NCI-H187 treated with DMSO at 0.1 percent for 48 hours (cell line): ENCODE measurements around the gene APOD.

Experiments
- DNase-seq: peaks from one replicate; lab custom pipeline; 2025; lab: John Stamatoyannopoulos, UW

The APOD gene

GRCh38 chr3:195553268-195553667, 30.5 kb downstream of the APOD start:
- no peak for DNase-seq

GRCh38 chr3:195551381-195551978, 32.3 kb downstream of the APOD start:
- DNase-seq = no peak

- DNase-seq = no peak
These were observed 33.0 kb downstream of the APOD start for GRCh38 chr3:195550723-195551122.

GRCh38 chr3:195549931-195550519, 33.7 kb downstream of the APOD start:
- DNase-seq = no peak

- DNase-seq = no peak
These were observed 34.8 kb downstream of the APOD start for GRCh38 chr3:195548987-195549386.

GRCh38 chr3:195548501-195548900, 35.2 kb downstream of the APOD start:
- no peak for DNase-seq

- peak; percentile 32 for DNase-seq
These were observed 35.7 kb downstream of the APOD start for GRCh38 chr3:195548006-195548405.

GRCh38 chr3:195546130-195546560, 37.6 kb downstream of the APOD start:
- DNase-seq = no peak

- no peak for DNase-seq
These were observed 39.1 kb downstream of the APOD start for GRCh38 chr3:195544634-195545033.

- DNase-seq = no peak
These were observed 39.6 kb downstream of the APOD start for GRCh38 chr3:195544230-195544536.

GRCh38 chr3:195543500-195544229, 40.1 kb downstream of the APOD start:
- DNase-seq = no peak

- DNase-seq = peak; percentile 42
These were observed 40.8 kb downstream of the APOD start, which contains the start of gene PPP1R2 for GRCh38 chr3:195542698-195543499. PPP1R2 (minus strand) TSS chr3:195543325; CDS start chr3:195543025, 300 bp downstream.

- DNase-seq = no peak
These were observed 41.4 kb downstream of the APOD start for GRCh38 chr3:195542316-195542697.

- DNase-seq = no peak
These were observed 43.2 kb downstream of the APOD start for GRCh38 chr3:195540511-195540910.

GRCh38 chr3:195540027-195540426, 43.7 kb downstream of the APOD start:
- DNase-seq = no peak

- no peak for DNase-seq
These were observed 44.3 kb downstream of the APOD start for GRCh38 chr3:195539479-195539878.

GRCh38 chr3:195537995-195538394, 45.7 kb downstream of the APOD start:
- DNase-seq = no peak

- DNase-seq = no peak
These were observed 48.4 kb downstream of the APOD start for GRCh38 chr3:195535293-195535692.

GRCh38 chr3:195532834-195533233, 50.9 kb downstream of the APOD start:
- DNase-seq = no peak

- DNase-seq = no peak
These were observed 51.4 kb downstream of the APOD start for GRCh38 chr3:195532345-195532744.

- DNase-seq = no peak
These were observed 52.1 kb downstream of the APOD start for GRCh38 chr3:195531683-195532082.

GRCh38 chr3:195526492-195526891, 57.2 kb downstream of the APOD start:
- no peak for DNase-seq
